Left ventricle myocardium superior (tissue), 1 donor: ENCODE measurements around the gene PANK4. TPM values are rescaled to one million over a fixed set of nuclear protein-coding genes. Genes with fewer than 3 reads are reported as not detected.
A peak's percentile ranks its signal among the peaks of the same experiment; 100 is the strongest.
"Not testable (repeated sequence)": the region's sequence is repeated elsewhere in the genome, so short reads cannot be mapped to it uniquely, and the experiment has no call there.

Experiments used
- ATAC-seq: fragments of 200-7000 bp; cut with Tn5 transposase; one replicate; pipeline ENCODE4 v1.9.1; 2020; ENCODE audit warnings: mild to moderate bottlenecking, moderate library complexity
- DNase-seq: peaks from one replicate; pipeline ENCODE4 v3.0.0-alpha.2; 2020
- intact Hi-C: fragments of 100-400 bp; cut with micrococcal nuclease; formaldehyde crosslinking; loops from one replicate; pipeline ENCODE4 v1.11.0; 2022
- long read RNA-seq: library from polyadenylated mRNA; unstranded; transcript quantifications from one replicate; pipeline ENCODE4 v2.0.0, GENCODE V29; 2021
- total RNA-seq: library from RNA; stranded (reverse); fragmentation: NEBNext Ultra II Directional; extraction: Animal tissue kit (Norgen Biotek cat#: 25700); gene quantifications from one replicate; pipeline ENCODE4 v1.2.1, GENCODE V29; 2021
- donor health status: DM: no; HTN: yes; CAD: no; lungs with severe emphysema.

Gene PANK4
- total RNA-seq, result 50.2 TPM
- long read RNA-seq, transcript PANK4-201 (19 exons, 2,677 nt), result major isoform, 88 of 120 reads
- long read RNA-seq, partial matches to known transcripts, result 22 of 120 reads
- long read RNA-seq, other reads (novel, unspliced or antisense), result 10 of 120 reads

- intact Hi-C loops, result no loop called here
- peak; percentile 97 for DNase-seq
- peak; percentile 79 for ATAC-seq
Measured at GRCh38 chr1:2525920-2526823, at the start of gene PANK4. PANK4 (minus strand) TSS chr1:2526596; CDS start chr1:2526587, 9 bp downstream.

- no peak for ATAC-seq
- no peak for DNase-seq
- intact Hi-C loops, result no loop called here
Measured at GRCh38 chr1:2574350-2574749, 48.0 kb upstream of the PANK4 start.

- no peak for DNase-seq
- ATAC-seq, result no peak
- intact Hi-C loops, result no loop called here
Measured at GRCh38 chr1:2573250-2573920, 47.0 kb upstream of the PANK4 start.

- no peak for ATAC-seq
- intact Hi-C loops, result no loop called here
- DNase-seq, result no peak
Measured at GRCh38 chr1:2571348-2571747, 45.0 kb upstream of the PANK4 start.

- DNase-seq (no peak), ATAC-seq (no peak)
- intact Hi-C loops, result no loop called here
Measured at GRCh38 chr1:2570332-2570731, 43.9 kb upstream of the PANK4 start.

- ATAC-seq, intact Hi-C loops, DNase-seq: not testable (repeated sequence)
Measured at GRCh38 chr1:2569703-2570102, 43.3 kb upstream of the PANK4 start.

- DNase-seq (no peak), ATAC-seq (no peak)
Measured at GRCh38 chr1:2569060-2569459, 42.7 kb upstream of the PANK4 start.

GRCh38 chr1:2568187-2568816 lies 41.9 kb upstream of the PANK4 start:
- intact Hi-C loops, ATAC-seq, DNase-seq: not testable (repeated sequence)

More at GRCh38 chr1:2569060-2569459, 42.7 kb upstream of the PANK4 start:
- intact Hi-C loops, result no loop called here

GRCh38 chr1:2567083-2567679 lies 40.8 kb upstream of the PANK4 start:
- DNase-seq (no peak), ATAC-seq (no peak)
- intact Hi-C loops, result no loop called here

- intact Hi-C loops, result no loop called here
- no peak for ATAC-seq
Measured at GRCh38 chr1:2566101-2567045, 40.0 kb upstream of the PANK4 start.

GRCh38 chr1:2564815-2565374 lies 38.5 kb upstream of the PANK4 start:
- intact Hi-C loops, result no loop called here
- DNase-seq, result no peak
- ATAC-seq, result no peak

More at GRCh38 chr1:2566101-2567045, 40.0 kb upstream of the PANK4 start:
- DNase-seq, result no peak

- no peak for DNase-seq
- ATAC-seq, result no peak
Measured at GRCh38 chr1:2564006-2564814, 37.8 kb upstream of the PANK4 start.

GRCh38 chr1:2563205-2563604 lies 36.8 kb upstream of the PANK4 start:
- intact Hi-C loops, result no loop called here
- no peak for DNase-seq
- no peak for ATAC-seq

More at GRCh38 chr1:2564006-2564814, 37.8 kb upstream of the PANK4 start:
- intact Hi-C loops, result no loop called here

GRCh38 chr1:2561898-2562895 lies 35.8 kb upstream of the PANK4 start:
- intact Hi-C loops, result no loop called here
- no peak for ATAC-seq
- DNase-seq, result no peak

- DNase-seq, result no peak
- no peak for ATAC-seq
- intact Hi-C loops, result no loop called here
Measured at GRCh38 chr1:2561446-2561845, 35.0 kb upstream of the PANK4 start.
